ENCODE data around the gene CD79A. TPM values are rescaled to one million over a fixed set of nuclear protein-coding genes. Genes with fewer than 3 reads are reported as not detected.

The CD79A gene
- total RNA-seq: 1 to 10 TPM in 1 of 4 donors, under 1 TPM in 1, not detected in 2; 0.22 to 1.5 TPM

- no peak for DNase-seq
- no peaks in the 10 kb centered on the region for H3K36me3 ChIP-seq
- TF ChIP-seq POLR2A (IDR thresholded peaks at IDR 0.05): no peak
- TF ChIP-seq CTCF (IDR thresholded peaks at IDR 0.05): no peak
- no peaks in the 10 kb centered on the region for H3K4me1 ChIP-seq
- H3K27ac ChIP-seq: no peak within 1 kb of the TSS
- no peaks in the 10 kb centered on the region for H3K9me3 ChIP-seq
- no peak within 1 kb of the TSS for H3K4me3 ChIP-seq (replicated peaks in 1 of 3)
- WGBS, 2 donors: 67 to 68% methylated on average over 6 to 9 of the region's 9 CpGs
- no peaks in the 10 kb centered on the region for H3K27me3 ChIP-seq
- intact Hi-C loops (cut with DNase I): no loop called here
Measured at GRCh38 chr19:41876847-41877832, at the start of gene CD79A. Gene CD79A (plus strand): TSS chr19:41877279. CDS start chr19:41877305, 26 bp downstream.

GRCh38 chr19:41837981-41838708, 38.9 kb upstream of the CD79A start:
- no peak overlapping the region for H3K4me3 ChIP-seq (replicated peaks in 1 of 3)
- no peaks in the 10 kb centered on the region for H3K9me3 ChIP-seq
- no peak overlapping the region for H3K27ac ChIP-seq
- no peaks in the 10 kb centered on the region for H3K36me3 ChIP-seq
- no peaks in the 10 kb centered on the region for H3K27me3 ChIP-seq
- no peak for DNase-seq
- no peak for TF ChIP-seq POLR2A (IDR thresholded peaks at IDR 0.05)
- no peak for TF ChIP-seq CTCF (IDR thresholded peaks at IDR 0.05)
- intact Hi-C loops (cut with DNase I): no loop called here
- H3K4me1 ChIP-seq: no peaks in the 10 kb centered on the region
- WGBS, 2 donors: 56 to 71% methylated on average over 13 of the region's 13 CpGs

GRCh38 chr19:41839211-41839610, 37.9 kb upstream of the CD79A start:
- intact Hi-C loops (cut with DNase I): no loop called here

GRCh38 chr19:41843371-41843770, 33.7 kb upstream of the CD79A start:
- intact Hi-C loops (cut with DNase I): no loop called here

More at GRCh38 chr19:41839211-41839610, 37.9 kb upstream of the CD79A start:
- Histone ChIP-seq H3K4me3 (replicated peaks in 1 of 3) (no peak overlapping the region), H3K9me3 (no peaks in the 10 kb centered on the region), H3K4me1 (no peaks in the 10 kb centered on the region), H3K27me3 (no peaks in the 10 kb centered on the region), H3K36me3 (no peaks in the 10 kb centered on the region), H3K27ac (no peak overlapping the region)
- 54 to 78% methylated on average over 2 of the region's 2 CpGs for WGBS, 2 donors
- DNase-seq: no peak
- TF ChIP-seq POLR2A (IDR thresholded peaks at IDR 0.05) (no peak), CTCF (IDR thresholded peaks at IDR 0.05) (no peak)

More at GRCh38 chr19:41843371-41843770, 33.7 kb upstream of the CD79A start:
- Histone ChIP-seq H3K4me3 (replicated peaks in 1 of 3) (no peak overlapping the region), H3K9me3 (no peaks in the 10 kb centered on the region), H3K4me1 (no peaks in the 10 kb centered on the region), H3K27ac (no peak overlapping the region), H3K27me3 (no peaks in the 10 kb centered on the region), H3K36me3 (no peaks in the 10 kb centered on the region)
- DNase-seq: no peak
- TF ChIP-seq CTCF (IDR thresholded peaks at IDR 0.05): no peak
- TF ChIP-seq POLR2A (IDR thresholded peaks at IDR 0.05): no peak
- 67% methylated on average over 7 of the region's 7 CpGs for WGBS, 2 donors

Data from thyroid gland (tissue), 4 donors.